ENCODE results near the gene SPATA9. TPM values are rescaled to one million over a fixed set of nuclear protein-coding genes. Genes with fewer than 3 reads are reported as not detected.

Gene SPATA9
- total RNA-seq, 2 donors from 2014 or later: 0.37 to 0.40 TPM

- H3K4me1 ChIP-seq: peaks cover 6% of the 10 kb centered on the region
- no peak overlapping the region for H3K9ac ChIP-seq (ENCODE audit: low read depth in 2 of 2, low read length in 2 of 2)
- intact Hi-C loops (cut with DNase I): no loop called here
- no peak overlapping the region for H3K27ac ChIP-seq
- no peaks in the 10 kb centered on the region for H3K27me3 ChIP-seq
- no peaks in the 10 kb centered on the region for H3K36me3 ChIP-seq
- no peak overlapping the region for H3K4me3 ChIP-seq
- no peak for DNase-seq
- TF ChIP-seq, protein P1, sequence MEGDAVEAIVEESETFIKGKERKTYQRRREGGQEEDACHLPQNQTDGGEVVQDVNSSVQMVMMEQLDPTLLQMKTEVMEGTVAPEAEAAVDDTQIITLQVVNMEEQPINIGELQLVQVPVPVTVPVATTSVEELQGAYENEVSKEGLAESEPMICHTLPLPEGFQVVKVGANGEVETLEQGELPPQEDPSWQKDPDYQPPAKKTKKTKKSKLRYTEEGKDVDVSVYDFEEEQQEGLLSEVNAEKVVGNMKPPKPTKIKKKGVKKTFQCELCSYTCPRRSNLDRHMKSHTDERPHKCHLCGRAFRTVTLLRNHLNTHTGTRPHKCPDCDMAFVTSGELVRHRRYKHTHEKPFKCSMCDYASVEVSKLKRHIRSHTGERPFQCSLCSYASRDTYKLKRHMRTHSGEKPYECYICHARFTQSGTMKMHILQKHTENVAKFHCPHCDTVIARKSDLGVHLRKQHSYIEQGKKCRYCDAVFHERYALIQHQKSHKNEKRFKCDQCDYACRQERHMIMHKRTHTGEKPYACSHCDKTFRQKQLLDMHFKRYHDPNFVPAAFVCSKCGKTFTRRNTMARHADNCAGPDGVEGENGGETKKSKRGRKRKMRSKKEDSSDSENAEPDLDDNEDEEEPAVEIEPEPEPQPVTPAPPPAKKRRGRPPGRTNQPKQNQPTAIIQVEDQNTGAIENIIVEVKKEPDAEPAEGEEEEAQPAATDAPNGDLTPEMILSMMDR (IDR thresholded peaks at IDR 0.05): no peak
- no peaks in the 10 kb centered on the region for H3K9me3 ChIP-seq
Observed at GRCh38 chr5:95630394-95630917, 52.3 kb downstream of the SPATA9 start.

DNA sequence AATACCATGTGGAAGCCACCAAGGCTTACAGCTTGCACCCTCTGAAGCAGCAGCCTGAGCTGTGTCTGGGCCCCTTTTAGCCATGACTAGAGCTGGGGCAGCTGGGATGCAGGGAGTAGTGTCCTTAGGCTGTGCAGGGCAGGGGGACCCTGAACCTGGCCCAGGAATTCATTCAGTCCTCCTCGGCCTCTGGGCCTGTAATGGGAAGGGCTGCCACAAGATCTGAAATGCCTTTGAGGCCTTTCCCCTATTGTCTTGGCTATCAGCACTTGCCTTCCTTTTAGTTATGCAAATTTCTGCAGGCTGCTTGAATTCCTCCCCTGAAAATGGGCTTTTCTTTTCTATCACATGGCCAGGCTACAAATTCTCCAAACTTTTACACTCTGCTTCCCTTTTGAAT is 53.9 kb downstream of the SPATA9 start:
- Histone ChIP-seq H3K4me3 (no peak overlapping the region), H3K9me3 (no peaks in the 10 kb centered on the region), H3K36me3 (no peaks in the 10 kb centered on the region), H3K27me3 (no peaks in the 10 kb centered on the region), H3K9ac (ENCODE audit: low read depth in 2 of 2, low read length in 2 of 2) (peak overlapping the region in 1 of 2 donors; percentile 15), H3K27ac (peak overlapping the region; percentile 26), H3K4me1 (peaks cover 6% of the 10 kb centered on the region)
- intact Hi-C loops (cut with DNase I): no loop called here
- TF ChIP-seq, protein P1 (IDR thresholded peaks at IDR 0.05): no peak
- no peak for DNase-seq

GRCh38 chr5:95627971-95628810 is 54.6 kb downstream of the SPATA9 start:
- H3K27ac ChIP-seq: peak overlapping the region; percentile 26

GRCh38 chr5:95626701-95627100 is 56.1 kb downstream of the SPATA9 start:
- no peaks in the 10 kb centered on the region for H3K27me3 ChIP-seq
- H3K9ac ChIP-seq (ENCODE audit: low read depth in 2 of 2, low read length in 2 of 2): no peak overlapping the region
- no peak overlapping the region for H3K27ac ChIP-seq
- peaks cover 6% of the 10 kb centered on the region for H3K4me1 ChIP-seq
- H3K36me3 ChIP-seq: no peaks in the 10 kb centered on the region
- no peak overlapping the region for H3K4me3 ChIP-seq
- intact Hi-C loops (cut with DNase I): no loop called here
- DNase-seq: no peak
- no peaks in the 10 kb centered on the region for H3K9me3 ChIP-seq
- TF ChIP-seq, protein P1 (IDR thresholded peaks at IDR 0.05): no peak

More at GRCh38 chr5:95627971-95628810, 54.6 kb downstream of the SPATA9 start:
- no peaks in the 10 kb centered on the region for H3K9me3 ChIP-seq
- H3K36me3 ChIP-seq: no peaks in the 10 kb centered on the region
- intact Hi-C loops (cut with DNase I): no loop called here
- peak overlapping the region in 1 of 2 donors; percentile 15 for H3K9ac ChIP-seq (ENCODE audit: low read depth in 2 of 2, low read length in 2 of 2)
- no peak for DNase-seq
- TF ChIP-seq, protein P1 (IDR thresholded peaks at IDR 0.05): no peak
- peaks cover 6% of the 10 kb centered on the region for H3K4me1 ChIP-seq
- H3K27me3 ChIP-seq: no peaks in the 10 kb centered on the region
- no peak overlapping the region for H3K4me3 ChIP-seq

- TF ChIP-seq, protein P1 (IDR thresholded peaks at IDR 0.05): no peak
- Histone ChIP-seq H3K4me1 (peaks cover 8% of the 10 kb centered on the region), H3K27me3 (no peaks in the 10 kb centered on the region), H3K9ac (ENCODE audit: low read depth in 2 of 2, low read length in 2 of 2) (no peak overlapping the region), H3K4me3 (no peak overlapping the region), H3K27ac (no peak overlapping the region), H3K36me3 (no peaks in the 10 kb centered on the region), H3K9me3 (no peaks in the 10 kb centered on the region)
- intact Hi-C loops (cut with DNase I): no loop called here
- no peak for DNase-seq
Observed at GRCh38 chr5:95624368-95624767, 58.4 kb downstream of the SPATA9 start.
